Adrenal gland (tissue), 5 donors: Measurements from ENCODE around the gene METTL24.

Source experiments
- CTCF ChIP-seq, 6 experiments: fragments of 450-650 bp in 4 of 6; fragments of 200-600 bp in 2 of 6; sonication (generic) in 1 of 6; IDR thresholded peaks; 1 replicate in 5 of 6; 2 replicates in 1 of 6; pipeline versions ENCODE4 v1.5.1 to v1.8.0; 2016 to 2021; ENCODE audit warnings: antibody characterized with exemption in 6 of 6, mild to moderate bottlenecking in 2 of 6, moderate library complexity in 1 of 6
- POLR2A ChIP-seq, 2 donors: fragments of 450-650 bp; IDR thresholded peaks; one replicate each; pipeline ENCODE4 v1.6.1; 2017; ENCODE audit warnings: antibody characterized with exemption in 2 of 2, mild to moderate bottlenecking in 2 of 2, moderate library complexity in 1 of 2
- donor health status: DM: no; HTN: no; CAD: no.

DNA sequence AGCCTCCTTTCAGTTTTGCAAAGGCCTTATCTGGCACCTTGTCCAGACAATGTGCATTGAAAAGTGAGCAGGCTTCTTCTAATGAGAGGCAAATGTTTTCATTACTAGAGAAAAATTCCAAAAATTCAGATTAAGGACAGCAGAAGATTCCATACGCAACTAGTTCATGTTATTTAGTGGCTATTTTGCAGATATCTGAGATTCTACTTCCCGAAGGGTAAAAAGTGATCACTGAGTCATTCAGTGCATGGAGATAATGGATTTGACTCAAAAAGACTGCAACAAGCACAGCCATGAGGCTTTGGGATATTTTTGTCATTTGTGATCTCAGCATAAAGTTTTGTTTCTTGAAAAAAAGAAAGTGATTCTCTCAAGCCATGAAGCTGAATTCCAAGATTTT, 29.9 kb downstream of the METTL24 start:
- no peak for TF ChIP-seq CTCF (IDR thresholded peaks at IDR 0.05)
- no peak for TF ChIP-seq POLR2A (IDR thresholded peaks at IDR 0.05)
